ENCODE data around the gene CDX4.

DNA sequence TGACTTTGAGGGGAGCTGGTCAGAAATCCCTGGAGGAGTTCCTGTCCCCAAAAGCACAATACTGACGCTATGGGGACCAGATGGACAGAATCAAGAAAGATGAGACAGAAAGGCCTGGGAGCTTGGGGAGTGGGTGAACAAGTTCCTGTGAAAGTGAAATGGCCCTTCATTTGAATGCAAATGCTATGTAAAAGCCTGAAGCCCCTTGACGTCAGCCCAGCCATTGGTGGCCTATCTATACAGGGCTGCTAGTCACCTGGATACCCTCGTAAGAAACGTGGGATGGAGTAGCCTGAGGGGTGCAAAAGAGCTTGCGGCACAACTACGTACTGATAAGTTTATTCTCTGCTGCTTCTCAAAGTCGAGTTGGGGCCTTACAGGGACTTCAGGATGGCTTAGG lies at the start of gene CDX4:
- TF ChIP-seq CTCF (IDR thresholded peaks at IDR 0.05) (no peak), POLR2AphosphoS5 (IDR thresholded peaks at IDR 0.05) (no peak), POLR2A (IDR thresholded peaks at IDR 0.05; ENCODE audit: low read depth) (no peak), EP300 (IDR thresholded peaks at IDR 0.05) (no peak)

Measured in esophagus muscularis mucosa (tissue), 4 donors.